HFF-Myc (cell line): Measurements from ENCODE around the gene IQGAP2.

Experiments used
- DNase-seq: peaks from one replicate; pipeline ENCODE4 v3.0.0-alpha.2; 2011; ENCODE audit warnings: low read depth; ENCODE audit errors: extremely low read depth
- H3K4me3 ChIP-seq: replicated peaks from 2 replicates; pipeline ENCODE4 v1.5.1; 2011; ENCODE audit warnings: low read depth, mild to moderate bottlenecking, control low read depth, low read length
- CTCF ChIP-seq: IDR thresholded peaks from 2 replicates; pipeline ENCODE4 v1.5.1; 2012; ENCODE audit warnings: mild to moderate bottlenecking, low read depth, low read length, control low read depth; ENCODE audit errors: missing control alignments

Gene IQGAP2

GRCh38 chr5:76391014-76391413 is 12.1 kb upstream of the IQGAP2 start:
- H3K4me3 ChIP-seq = no peak overlapping the region
- no peak for TF ChIP-seq CTCF
- DNase-seq = no peak

GRCh38 chr5:76393035-76393680 is 9.9 kb upstream of the IQGAP2 start:
- no peak for DNase-seq
- no peak for TF ChIP-seq CTCF
- no peak overlapping the region for H3K4me3 ChIP-seq

- H3K4me3 ChIP-seq = no peak overlapping the region
Measured at GRCh38 chr5:76397200-76397599, 5.9 kb upstream of the IQGAP2 start.

DNA sequence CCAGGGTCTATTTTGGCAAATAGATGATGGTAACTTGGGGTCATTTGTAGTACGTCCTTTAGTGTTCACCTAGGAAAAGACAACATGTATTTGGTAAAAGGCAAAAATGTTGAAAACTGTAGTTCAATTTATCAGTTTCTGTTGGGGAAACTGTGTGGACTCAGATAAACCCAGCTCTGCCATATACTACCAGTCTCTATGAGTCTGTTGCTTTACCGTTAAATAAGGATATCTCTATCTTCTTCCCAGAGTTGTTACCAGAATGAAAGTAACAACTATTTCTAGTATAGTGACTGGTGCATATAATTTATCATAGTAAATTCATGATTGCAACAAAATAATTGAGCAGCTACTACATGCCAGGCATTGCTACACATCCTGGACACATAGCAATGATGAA is 3.8 kb upstream of the IQGAP2 start:
- DNase-seq = no peak
- TF ChIP-seq CTCF = no peak
- H3K4me3 ChIP-seq = no peak overlapping the region

More at GRCh38 chr5:76397200-76397599, 5.9 kb upstream of the IQGAP2 start:
- no peak for TF ChIP-seq CTCF
- no peak for DNase-seq

- no peak for TF ChIP-seq CTCF
- no peak overlapping the region for H3K4me3 ChIP-seq
- no peak for DNase-seq
Measured at GRCh38 chr5:76400466-76400865, 2.6 kb upstream of the IQGAP2 start.

- DNase-seq = no peak
- H3K4me3 ChIP-seq = no peak overlapping the region
- no peak for TF ChIP-seq CTCF
Measured at GRCh38 chr5:76401801-76402250, 1.3 kb upstream of the IQGAP2 start.
